HG03025 (cell line): ENCODE results near the gene AGMAT.
A peak's percentile ranks its signal among the peaks of the same experiment; 100 is the strongest.
"Not testable (repeated sequence)": the region's sequence is repeated elsewhere in the genome, so short reads cannot be mapped to it uniquely, and the experiment has no call there.

Experiments used
- ATAC-seq: cut with Tn5 transposase; IDR thresholded peaks from one replicate; pipeline ENCODE4 v1.9.1; 2021; ENCODE audit warnings: mild to moderate bottlenecking, moderate library complexity; ENCODE audit not compliant: unreplicated experiment, low FRiP score

AGMAT gene

DNA sequence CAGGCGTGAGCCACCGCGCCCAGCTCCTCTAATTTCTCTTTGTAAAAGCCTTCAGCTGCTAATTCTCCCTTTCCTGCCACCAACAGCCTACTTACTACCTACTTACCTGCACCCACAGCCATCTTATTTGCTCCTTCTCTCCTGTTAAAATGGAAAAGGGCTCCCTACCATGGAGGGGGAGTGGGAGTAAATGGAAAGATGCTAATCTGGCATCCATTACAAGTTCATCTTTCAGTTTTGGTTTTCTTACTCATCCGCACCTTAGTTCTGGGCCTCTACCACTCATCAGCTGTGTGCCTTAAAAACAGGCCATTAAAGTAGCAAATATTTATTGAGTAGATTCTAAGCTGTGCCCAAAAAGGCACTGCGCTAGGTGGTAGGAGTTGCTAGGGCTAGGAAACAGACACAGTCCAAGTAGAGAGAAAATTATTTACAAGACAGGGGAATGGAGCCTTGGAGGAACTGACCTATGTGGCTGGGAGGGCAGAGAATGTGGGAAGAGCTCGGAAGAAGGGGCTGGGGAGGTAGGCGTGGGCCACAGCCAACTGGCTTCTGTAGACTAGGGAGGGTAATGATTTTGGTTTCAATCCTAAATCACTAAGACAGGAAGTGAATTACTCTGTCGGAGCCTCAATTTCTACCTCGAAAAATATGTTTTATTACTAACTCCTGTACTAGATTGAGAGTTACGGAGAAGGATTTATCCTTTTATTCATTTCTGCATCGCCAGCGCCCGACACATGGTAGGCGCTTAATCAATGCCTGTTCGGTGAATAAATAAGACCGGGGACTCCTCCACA is 31.7 kb upstream of the AGMAT start:
- peak; percentile 18 for ATAC-seq

DNA sequence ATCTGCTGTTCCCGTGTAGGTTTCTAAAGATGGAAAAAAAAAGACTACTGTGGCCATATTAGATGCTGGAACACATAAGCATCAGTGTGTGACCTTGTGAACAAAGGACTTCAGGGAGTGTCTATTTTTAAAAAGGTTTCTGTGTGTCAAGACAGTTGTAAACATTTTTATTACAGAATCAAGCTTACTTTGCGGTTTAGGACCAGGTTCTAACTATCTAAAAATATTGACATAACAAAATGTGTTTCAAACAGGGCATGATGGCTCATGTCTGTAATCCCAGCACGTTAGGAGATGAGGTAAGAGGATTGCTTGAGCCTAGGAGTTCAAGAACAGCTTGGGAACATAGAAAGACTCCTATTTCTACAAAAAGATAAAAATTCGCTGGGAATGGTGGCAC is 25.3 kb upstream of the AGMAT start:
- no peak for ATAC-seq

DNA sequence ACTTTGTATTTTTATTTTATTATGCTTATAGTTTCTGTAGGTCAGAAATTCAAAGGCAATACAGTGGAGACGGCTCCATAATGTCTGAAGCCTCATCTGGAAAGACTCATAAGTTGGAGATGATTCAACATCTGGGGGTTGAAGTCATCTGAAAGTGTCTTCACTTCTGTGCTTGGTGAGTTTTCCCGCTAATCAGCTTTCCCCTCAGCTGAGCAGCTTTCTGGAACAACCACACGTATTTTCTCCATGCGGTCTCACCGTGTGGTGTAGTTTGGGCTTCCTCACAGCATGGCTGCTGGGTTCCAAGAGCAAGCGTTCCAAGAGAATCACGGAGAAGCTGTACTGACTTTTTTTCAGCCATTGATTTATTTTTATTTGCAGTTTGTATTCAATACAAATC is 24.8 kb upstream of the AGMAT start:
- no peak for ATAC-seq

DNA sequence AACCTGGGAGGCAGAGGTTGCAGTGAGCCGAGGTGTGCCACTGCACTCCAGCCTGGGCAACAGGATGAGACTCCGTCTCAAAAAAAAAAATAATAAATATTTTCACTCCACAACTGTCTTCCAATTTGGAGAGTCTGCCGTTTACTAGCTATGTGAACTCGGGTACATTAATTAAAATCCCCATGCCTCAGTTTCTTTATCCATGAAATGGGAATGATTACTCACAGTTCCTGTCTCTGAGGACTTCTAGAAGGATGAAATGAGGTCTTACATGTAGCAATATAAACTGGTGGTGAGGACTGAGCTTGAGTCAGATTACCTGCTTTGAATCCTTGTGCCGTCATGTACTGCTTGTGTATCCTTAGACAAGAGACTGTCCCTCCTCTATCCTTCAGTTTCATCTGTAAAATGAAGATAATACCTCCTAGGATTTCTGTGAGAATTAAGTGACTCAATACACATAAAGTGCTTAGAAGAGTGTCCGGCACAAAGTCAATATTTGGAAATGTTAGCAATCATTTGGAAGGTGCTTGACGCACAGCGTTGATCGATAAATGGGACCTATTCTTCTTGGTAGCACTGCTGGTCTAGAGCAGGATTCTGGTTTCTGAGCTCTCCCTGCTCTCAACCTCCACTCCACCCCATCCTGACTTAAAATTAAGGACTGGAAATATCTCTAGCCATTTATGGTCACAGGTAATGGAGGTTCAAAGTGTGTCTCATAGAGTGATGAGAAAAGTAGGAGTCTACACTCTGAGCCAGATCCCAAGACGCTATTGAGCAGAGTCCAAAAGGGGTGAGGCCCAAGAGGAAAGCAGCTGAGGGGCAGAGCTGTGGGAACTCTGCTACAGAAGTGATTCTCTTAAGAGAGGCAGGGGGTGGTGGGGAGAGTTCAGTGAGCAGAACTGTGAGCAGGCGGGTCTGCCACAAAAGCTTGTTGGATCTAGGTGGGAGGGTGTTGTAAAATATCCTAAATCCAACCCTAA is 20.8 kb upstream of the AGMAT start:
- ATAC-seq = no peak

DNA sequence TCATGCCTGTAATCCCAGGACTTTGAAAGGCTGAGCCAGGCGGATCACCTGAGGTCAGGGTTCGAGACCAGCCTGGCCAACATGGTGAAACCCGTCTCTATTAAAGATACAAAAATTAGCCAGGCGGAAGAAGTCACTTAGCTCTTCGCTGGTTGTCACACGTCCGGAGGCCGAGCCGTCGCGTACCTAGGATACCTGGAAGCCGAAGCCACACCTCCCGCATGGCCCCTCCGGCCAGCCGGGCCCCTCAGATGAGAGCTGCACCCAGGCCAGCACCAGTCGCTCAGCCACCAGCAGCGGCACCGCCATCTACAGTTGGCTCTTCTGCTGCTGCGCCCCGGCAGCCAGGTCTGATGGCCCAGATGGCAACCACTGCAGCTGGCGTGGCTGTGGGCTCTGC is 19.5 kb upstream of the AGMAT start:
- ATAC-seq = not testable (repeated sequence)

DNA sequence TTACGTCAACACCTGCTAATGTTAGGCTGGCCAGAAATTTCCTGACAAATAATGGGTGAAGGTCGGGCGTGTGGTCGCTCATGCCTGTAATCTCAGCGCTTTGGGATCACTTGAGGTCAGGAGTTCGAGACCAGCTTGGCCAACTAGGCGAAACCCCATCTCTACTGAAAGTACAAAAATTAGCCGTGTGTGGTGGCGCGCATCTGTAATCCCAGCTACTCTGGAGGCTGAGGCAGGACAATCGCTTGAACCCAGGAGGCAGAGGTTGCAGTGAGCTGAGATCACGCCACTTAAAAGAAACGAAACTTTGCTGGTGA is 19.1 kb upstream of the AGMAT start:
- ATAC-seq = not testable (repeated sequence)

DNA sequence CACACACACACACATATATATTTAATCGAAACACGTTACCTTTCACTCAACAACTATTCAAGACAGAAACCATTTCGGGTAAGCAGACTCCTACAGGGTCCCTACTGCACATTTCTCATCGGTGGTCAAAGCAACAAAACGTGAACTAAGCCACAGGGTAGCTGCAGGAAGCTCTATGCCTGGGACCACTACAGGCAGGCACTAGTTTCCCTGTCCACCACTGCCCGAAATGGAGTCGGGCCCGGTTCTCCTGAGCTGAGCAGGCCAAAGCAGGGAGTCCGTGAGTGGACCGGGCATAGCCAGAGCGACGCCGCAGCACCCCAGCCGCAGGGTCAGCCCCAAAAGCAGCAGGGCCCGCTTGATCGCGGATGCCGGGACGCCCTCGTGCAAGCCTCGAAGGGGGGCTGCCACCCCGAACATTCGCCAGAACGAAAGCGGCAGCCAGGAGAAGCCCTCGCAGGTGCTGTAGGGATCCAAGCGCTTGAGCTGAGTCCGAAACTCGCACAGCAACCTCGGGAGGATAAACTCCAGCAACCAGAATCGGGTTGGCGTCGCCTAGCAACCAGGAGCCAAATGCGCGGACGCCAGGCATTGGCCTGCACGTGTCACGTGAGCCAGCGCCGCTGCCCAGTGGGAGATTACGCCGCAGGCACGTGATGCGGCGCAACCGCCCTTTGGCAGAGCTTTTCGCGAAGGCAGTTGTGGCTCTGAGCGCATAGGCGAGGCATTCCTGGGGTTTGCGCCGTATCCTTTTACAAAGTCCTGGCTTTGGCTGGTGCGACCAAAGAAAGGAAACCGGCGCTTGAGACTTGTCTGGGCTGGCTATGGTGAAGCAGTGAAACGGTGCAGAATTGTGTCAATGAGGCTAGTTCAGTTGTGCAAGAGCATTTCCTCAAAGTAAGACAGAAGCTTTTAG is 18.5 kb upstream of the AGMAT start:
- ATAC-seq = peak; percentile 88

DNA sequence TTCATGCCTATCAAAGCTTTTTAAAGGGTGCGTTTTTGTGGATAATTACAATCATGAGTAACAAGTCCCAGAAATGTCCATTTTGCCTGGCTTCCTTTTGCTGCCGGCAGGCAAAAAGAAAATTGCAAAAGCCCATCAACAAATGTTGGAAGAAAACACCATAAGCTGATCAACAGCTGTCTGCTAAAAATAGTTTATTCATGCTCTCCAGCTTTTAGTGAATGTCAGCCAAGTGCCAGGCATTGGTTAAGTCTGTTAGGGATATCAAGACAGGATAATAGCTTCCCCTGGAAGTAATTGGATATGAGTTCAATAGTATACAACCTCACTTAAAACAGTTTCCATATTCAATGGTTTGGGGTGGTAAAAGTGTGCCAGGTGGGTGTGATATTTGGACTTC is 13.6 kb upstream of the AGMAT start:
- ATAC-seq = no peak

DNA sequence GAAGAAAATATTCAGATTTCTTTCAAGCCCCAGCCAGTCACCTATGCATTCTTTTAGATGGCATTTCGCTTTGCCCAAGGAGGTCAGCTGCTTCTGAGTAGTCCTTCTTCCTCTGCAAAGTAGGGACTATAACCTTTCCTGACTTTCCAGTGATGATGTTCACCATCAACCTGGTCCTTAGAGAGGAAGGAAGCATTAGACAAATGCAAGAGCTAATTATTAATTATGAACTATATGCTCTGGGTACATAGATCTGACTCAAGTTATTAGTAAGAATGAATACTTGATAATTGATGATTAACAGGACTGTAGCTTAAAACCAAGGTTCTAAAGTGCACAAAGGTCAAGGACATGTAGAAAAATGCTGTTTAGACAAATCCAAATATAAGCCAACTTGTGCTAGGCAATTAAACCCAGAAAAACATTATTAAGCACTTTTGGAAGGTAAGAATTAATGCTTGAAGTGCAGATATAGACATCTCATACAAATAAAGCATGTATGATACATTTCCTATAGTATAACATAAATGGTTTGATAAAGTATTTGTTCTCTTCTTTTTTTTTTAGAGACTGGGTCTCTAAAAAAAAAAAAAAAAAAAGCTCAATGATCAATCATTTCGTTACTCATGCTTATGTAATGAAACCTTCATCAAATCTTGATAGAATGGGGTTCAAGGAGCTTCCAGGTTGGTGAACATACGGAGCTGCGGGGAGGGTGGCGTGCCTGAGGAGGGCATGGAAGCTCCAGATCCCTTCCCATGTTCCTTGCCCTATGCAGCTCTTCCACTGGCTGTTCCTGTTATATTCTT is 11.2 kb upstream of the AGMAT start:
- ATAC-seq = no peak

DNA sequence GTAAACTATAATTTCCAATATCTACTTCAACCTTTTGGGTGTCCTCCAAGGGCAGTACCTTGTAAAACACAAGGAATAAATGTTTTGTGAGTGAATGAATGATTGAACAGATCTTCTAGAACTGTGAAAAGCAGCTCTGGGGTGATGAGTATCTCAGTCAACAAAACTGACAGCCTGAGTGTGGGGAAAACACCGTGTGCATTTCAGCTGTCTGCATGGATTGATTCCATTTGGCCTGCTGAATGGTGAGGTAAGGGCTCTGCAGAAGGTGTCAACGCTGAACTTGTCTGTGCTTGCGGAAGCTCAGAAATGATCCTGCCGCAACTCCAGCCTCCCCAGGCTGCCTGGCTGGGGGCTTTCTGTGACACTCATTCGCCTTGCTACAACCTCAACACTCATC is 7.4 kb upstream of the AGMAT start:
- no peak for ATAC-seq

DNA sequence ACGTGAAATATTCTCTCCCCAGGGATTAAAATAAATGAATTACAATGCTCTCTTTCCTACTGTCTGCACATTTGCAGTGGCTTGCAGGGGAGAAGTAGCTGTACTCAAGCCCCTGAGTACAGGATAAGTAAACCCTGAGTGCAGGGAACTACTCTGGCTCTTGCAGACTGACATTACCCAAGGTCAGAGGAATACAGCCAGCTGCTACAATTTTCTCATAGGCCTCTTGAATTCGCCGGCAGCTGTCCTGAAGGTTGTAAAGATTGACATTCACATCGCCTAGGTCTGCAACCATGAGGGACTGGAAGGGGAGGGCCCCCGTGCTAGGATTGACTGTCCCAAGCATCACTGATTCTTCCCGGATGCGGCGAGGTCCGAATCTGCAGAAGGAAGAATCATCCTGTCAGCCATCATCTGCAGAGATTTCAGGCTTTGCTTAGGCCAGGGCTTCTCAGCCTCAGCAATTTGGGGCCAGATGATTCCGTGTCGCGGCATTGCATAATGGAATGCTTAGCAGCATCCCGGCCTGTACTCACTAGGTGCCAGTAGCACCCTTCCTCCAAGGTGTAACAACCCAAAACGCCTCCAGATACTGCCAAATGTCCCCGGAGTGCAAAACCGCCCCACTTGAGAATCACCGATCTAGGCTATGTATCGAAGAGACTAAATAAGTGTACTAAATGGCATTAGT is 1.7 kb downstream of the AGMAT start:
- no peak for ATAC-seq

DNA sequence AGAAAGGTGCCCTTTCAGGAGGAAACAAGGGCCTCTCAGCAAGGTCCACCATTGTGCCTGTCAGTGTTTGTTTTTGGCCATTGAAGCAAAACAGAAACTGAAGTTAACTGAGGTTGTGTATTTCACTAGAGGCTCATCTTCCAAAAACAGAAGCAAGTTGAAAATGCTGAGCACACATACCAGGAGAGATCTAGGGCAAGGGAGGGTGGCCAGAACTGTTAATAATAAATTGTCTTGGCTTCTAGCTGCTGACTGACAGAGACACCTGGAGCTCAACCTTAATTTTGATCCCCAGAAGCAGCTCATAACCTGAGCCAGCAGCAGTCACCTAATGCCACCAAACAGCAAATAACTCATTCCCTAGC is 5.2 kb downstream of the AGMAT start:
- ATAC-seq = no peak

DNA sequence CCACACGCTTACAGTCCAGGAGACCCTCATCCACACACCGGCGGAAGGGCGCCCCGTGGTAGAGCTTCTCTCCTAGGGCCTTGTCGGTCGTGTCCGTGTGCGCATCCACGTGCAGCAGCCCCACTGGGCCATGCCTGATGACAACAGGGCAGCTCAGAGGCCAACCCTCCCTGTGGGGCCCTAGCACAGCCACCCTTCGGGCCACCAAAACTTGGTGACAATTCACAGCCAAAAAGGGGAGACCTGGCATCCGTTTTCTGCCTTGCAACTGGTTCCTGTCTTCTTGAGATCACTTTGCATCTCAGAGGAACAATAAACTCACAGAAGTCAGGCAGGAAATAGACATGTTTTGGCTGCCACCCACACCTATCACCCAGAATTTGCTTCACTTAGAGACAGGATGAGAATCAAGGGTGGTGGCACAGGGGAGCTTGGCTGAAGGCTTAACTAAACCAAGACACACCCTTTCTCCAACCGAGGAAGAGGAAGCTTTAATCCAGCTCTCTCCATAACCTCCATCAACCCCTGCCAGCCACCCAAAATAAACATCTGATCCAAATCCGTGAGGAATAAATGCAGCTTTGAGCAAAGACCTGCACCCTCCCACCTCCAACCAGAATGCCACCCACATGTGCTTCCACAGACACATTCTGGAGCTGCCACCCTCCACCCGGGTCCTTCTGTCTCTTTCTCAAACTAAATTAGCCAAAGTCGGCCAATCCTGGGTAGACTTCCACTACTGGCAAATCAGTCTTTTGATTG is 5.7 kb downstream of the AGMAT start:
- ATAC-seq = no peak

DNA sequence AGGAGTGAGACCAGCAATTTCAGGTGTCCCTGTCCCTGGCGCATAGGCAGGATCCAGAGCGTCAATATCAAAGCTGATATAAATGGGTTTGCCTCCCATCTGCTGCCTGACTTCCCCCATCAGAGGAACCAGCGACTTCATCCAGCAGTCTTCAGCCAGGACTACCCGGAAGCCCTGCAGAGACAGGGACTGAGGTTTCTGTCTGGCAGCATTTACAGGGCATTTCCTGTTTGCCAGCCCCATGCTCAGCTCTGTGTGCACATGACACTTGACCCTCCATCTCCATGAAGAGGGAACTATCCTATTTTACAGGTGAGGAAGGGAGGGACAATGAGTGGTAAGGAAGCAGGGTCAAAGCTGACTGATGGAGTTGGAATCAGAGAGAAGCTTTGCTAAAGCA is 7.2 kb downstream of the AGMAT start:
- ATAC-seq = no peak

DNA sequence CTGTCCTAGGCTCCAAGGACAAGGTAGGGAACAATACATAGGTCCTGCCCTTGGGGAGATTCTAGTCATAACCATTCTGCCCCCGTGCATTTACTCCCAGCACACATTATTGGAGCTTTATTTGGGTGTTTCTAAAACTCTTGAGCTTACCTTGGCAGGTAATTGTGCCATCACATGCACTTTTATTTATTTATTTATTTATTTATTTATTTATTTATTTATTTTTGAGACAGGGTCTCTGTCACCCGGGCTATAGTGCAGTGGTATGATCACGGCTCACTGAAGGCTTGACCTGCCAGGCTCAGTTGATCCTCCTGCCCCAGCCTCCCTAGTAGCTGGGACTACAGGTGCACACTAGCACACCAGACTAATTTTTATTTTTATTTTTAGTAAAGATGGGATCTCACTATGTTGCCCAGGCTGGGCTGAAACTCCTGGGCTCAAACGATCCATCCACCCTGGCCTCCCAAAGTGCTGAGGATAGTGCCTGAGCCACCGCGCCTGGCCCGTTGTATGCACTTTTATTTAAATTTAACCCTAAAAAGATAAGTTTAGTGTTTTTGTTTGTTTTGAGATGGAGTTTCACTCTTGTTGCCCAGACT is 9.2 kb downstream of the AGMAT start:
- no peak for ATAC-seq

DNA sequence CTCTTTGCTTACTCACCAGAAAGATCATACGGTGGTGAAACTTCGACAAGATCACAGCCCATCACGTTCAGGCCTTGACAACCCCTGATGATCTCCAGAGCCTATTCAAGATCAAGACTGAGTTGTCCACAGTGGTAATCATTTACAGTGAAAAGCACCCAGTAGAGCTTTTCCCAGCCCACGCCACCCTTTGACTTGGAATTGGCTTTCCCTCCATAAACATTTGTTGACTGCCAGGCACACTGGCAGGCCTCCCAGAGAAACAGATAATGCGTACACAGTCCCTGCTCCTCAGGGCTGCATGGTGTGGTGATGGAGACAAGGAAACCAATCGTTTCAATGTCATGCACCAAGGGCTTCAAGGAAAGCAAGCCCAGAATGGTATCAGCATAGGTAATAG is 10.1 kb downstream of the AGMAT start:
- no peak for ATAC-seq

DNA sequence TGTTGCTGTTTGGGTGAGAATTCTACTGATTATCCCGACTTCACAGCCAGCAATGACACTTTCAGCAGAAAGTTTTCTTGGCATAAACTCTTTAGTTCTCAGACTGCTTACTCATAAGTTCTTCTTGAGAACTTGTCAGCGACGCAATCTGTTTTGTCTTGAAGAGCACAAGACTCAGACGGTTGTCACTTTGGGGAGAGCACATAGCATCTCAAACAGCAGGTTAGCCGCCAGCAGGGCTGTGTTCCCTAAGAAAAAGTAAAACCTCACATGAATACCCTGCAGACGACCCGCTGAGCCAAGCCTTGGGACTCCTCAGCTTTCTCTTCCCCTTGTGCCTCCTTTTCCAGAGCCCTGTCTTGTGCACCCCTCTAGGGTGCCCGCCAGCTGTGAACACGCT is 11.4 kb downstream of the AGMAT start:
- ATAC-seq = no peak

DNA sequence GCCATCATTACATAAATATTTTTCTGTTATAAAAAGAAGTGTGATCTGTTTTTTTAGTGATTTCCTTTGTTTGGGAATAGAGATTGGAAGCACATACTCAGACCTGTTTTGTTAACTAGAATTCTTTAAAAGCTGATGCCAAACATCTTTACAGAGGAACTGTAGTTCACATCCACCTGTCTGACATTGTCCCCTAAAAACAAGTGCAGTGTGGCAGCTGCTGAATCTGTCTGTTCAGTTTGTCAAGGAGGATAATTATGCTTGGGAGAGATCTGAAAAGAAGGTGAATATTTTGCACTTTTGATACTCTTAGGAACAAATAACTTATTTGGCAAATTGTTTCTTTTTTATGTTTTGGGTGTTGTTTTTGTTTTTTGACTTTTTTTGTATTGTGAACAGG is 13.6 kb downstream of the AGMAT start:
- ATAC-seq = no peak
